Stimulated activated CD8-positive, alpha-beta memory T cell treated with anti-CD3 and anti-CD28 coated beads, Interleukin-7, amount 100 ng/mL, for 1 hour (primary cell): Measurements from ENCODE around the gene RFXANK.
"Not testable (repeated sequence)": the region's sequence is repeated elsewhere in the genome, so short reads cannot be mapped to it uniquely, and the experiment has no call there.

Experiments used
- DNase-seq, 2 donors: peaks; one replicate each; pipeline ENCODE4 v3.0.0-alpha.2; 2020; ENCODE audit warnings: low read depth in 2 of 2

Gene RFXANK

DNA sequence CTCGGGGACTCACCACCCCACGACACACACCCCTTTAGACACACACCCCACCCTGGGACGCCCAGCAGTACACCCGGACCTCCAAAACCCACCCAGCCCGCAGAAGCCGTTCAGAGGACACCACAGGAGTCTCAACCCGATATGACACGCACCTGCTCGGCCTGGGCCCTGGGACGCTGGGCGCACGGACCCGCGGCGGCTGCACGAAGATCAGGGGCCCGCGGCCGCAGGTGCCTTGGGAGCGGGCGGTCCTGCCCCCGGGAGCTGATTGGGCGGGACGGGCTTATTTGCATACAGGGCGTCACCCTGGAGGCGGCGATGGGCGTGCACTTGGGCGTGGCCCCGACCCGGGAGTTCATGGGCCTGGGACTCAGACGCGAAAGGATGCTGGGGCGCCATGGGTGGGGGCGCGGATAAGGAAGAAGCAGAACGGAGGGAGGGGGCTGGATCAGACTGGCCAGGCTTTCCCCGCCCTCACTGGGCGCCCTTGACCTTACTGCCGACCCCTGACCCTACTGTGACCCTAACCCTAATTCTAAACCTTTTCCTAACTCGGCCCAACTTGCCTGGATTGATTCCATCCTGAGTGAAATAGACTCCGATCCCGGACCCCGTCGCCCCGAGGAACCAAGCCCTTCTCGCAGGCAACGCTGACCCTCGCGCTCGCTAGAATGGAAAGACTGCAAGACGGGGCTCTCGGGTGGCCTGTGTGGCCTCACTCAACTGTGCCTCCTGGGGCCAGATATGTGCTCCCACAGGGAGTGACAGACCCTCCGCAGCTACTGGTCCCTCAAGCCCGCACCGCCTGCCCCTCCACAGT is 21.8 kb upstream of the RFXANK start, which contains the start of gene MEF2B:
Gene MEF2B (minus strand): TSS at position 211 of the 820 bp plus-strand sequence. CDS start 19,528 bp downstream, outside the sequence.
- DNase-seq: peak; percentile 43 to 48

- DNase-seq: no peak
Measured at GRCh38 chr19:19170873-19171672, 21.0 kb upstream of the RFXANK start.

GRCh38 chr19:19171821-19172532 is 20.1 kb upstream of the RFXANK start:
- no peak for DNase-seq

DNA sequence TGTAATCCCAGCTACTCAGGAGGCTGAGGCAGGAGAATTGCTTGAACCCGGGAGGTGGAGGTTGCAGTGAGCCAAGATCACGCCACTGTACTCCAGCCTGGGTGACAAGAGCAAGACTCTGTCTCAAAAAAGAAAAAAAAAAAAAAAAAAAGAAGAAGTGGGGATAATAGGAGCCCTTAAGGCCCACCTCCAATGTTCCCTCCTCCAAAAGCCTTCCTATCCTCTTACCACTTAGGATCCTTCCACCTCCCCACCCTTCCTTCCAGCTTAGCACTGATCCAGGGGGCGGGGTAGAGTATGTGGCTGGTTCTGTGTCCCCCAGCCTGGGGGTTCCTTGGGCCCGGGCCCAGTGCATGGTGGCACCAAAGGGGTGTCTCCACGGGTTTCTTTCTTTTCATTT is 18.8 kb upstream of the RFXANK start:
- not testable (repeated sequence) for DNase-seq

DNA sequence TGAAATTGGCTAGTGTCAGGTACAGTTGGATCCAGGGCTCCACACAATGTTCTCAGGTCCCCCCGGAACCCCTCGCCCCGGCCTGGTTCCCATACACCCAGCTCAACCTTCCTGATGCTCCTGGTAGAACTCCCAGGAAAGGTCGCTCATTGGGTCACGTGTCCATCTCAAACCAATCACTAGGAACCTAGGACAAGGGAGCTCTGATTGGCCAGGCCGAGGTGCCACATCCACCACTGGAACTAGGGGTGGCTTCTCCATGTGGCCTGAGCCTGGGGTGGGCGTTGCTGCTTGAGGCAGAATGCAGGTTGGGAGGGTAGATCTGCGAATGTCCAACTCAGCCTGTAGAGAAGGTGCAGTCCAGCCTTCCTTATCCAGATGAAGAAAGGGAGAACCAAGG is 15.1 kb upstream of the RFXANK start:
- DNase-seq: no peak

DNA sequence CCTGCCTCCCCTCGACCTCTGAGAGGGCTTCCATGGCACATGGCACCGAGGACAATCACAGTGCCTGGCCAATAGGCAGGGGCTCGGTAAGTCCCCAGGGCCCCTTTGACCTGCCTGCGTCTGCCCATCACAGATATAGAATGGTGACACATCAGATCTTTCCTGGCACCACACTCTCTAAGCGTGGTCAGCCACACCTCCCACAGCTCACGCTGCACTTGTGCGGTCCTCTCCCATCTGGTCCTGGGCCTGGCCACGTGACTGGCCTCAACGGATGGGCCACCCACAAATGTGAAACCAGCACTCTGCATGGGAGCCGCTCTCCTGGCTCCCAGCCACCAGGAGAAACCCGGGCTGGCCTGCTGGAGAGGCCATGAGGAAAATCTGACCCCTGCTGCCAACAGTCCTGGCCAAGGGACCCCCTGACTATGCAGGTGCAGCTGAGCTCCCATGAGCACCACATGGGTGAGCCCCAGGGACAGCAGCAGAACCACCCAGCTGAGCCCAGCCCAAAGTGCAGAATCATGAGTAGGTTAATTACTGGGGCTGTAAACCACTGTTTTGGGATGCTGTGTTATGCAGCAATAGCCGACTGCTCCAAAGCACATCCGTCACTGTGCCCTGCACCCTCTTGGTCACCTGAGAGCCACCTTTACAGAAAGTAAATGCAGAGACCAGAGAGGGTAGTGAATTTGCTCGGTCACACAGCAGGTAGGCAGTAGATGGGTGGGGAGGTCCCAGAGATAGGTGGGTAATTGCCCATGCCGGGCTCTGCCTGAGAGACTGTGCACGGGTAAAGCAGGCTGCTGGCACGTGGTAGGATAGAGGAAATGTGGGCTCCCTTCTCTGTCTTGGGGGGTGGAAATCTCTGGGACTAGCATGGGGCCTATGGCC is 12.3 kb upstream of the RFXANK start:
- DNase-seq: no peak

DNA sequence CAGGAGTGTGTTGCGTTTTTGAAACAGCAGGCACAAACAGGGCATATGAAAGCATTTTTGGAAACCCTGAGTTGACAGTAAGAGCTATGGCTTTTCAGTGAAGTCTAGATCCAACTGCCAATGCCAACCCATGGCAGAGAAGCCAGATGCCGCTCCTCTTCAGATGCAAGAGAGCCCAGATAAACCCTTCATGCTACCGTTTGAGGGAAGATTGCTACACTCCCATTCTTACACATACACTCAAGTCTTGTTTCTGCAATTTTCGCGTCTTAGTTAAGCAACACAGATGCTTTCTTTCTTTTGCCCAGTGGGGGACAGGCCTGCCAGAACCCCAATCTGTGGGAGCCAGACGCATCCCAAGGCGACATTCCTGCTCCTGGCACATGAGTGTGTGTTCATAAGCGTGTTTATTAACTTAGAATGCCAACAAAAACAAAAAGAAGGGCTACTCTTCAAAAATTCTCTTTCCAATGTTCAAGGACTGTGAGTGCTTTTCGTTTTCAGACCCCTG is 10.5 kb upstream of the RFXANK start:
- no peak for DNase-seq

DNA sequence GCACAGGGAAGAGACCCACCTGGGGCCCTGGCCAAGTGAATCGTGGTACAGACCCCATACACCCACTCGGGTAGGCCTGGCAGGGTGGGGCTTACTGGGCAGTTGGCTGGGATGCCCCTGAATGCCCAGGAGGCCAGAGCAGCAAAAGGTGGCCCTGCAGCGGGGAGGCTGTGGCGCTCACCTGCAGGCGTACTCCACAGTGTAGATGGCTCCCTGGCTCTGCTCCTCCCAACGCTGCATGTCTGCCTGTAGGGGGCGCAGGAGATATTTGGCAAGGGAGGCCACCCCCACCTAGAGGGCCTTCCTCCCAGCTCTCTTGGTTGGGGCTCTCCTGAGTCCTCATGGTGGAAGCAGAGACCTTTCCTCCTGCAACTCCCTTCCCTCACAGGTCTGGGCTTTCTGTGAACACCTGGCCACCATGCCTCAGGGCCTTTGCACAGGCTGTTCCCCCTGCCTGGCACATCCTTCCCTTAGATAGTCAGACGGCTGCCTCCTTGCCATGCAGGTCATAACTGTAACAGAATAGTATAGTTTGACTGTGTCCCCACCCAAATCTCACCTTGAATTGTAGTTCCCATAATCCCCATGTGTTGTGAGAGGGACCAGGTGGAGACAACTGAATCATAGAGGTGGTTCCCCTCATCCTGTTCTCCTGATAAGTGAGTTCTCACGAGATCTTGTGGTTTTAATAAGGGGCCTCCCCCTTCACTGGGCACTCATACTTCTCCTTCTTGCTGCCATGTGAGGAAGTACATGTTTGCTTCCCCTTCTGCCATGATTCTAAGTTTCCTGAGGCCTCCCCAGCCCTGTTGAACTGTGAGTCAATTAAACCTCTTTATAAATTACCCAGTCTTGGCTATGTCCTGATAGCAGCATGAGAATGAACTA is 6.0 kb upstream of the RFXANK start:
- DNase-seq: peak in 1 of 2 donors; percentile 34

GRCh38 chr19:19186742-19187141 is 5.3 kb upstream of the RFXANK start:
- DNase-seq: no peak

- DNase-seq: no peak
Measured at GRCh38 chr19:19191768-19192077, 335 bp upstream of the RFXANK start.

DNA sequence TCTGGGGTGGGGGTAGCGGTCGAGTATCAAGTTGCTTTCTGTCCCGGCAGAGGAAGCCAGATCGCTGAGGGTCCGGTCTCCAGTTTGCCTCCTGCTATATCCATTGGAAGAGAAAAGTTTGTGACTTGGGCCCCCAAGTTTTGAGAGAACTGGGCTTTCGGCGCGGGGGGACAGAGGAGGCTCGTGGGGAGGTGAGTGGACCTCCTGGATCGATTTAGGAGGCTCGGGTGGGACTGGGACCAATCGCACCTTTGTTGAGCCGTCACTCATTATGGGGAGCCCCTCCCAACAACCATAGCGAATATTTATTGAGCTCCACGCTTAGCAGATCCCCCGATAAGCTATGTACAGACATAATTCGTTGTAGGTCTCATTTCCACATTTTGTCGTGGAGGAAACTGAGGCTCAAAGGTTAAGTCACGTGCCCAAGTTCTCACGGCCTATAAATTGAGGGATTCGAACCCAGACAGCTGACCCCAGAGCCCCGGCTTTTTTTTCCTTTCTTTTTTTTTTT is 909 bp downstream of the RFXANK start:
- DNase-seq: no peak

DNA sequence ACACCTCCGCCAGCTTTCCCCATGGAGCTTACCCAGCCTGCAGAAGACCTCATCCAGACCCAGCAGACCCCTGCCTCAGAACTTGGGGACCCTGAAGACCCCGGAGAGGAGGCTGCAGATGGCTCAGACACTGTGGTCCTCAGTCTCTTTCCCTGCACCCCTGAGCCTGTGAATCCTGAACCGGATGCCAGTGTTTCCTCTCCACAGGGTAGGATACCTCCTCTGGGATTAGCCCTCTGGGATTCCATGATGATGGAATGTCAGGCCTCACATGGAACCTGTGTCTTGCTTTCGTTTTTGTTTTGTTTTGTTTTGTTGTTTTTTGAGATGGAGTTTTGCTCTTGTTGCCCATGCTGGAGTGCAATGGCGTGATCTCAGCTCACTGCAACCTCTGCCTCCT is 1.9 kb downstream of the RFXANK start:
- DNase-seq: no peak

- no peak for DNase-seq
Measured at GRCh38 chr19:19201697-19202630, 9.9 kb downstream of the RFXANK start.

- no peak for DNase-seq
Measured at GRCh38 chr19:19202707-19203011, 10.6 kb downstream of the RFXANK start.

- DNase-seq: peak; percentile 83 to 90
Measured at GRCh38 chr19:19203012-19203856, 11.2 kb downstream of the RFXANK start, which contains the start of gene NR2C2AP. Gene NR2C2AP (minus strand): TSS chr19:19203414. CDS start chr19:19203060, 354 bp downstream.

DNA sequence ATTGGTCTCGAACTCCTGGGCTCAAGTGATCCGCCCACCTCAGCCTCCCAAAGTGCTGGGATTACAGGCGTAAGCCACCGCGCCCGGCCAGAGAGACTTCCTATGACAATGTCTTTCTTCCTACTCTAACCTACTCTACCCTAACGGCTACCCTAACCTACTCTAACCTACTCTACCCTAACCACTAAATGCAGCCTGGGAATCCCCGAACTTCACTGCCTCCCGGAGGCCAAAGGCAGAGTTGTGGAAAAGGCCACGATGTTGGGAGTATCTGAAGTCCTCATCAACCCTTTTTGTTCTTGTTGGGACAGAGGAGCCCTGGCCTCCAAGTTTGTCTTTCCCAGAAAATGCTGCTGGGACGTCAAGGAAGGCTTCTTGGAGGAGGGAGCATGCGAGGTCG is 12.1 kb downstream of the RFXANK start:
- DNase-seq: no peak

GRCh38 chr19:19205416-19206410 is 13.7 kb downstream of the RFXANK start:
- no peak for DNase-seq
